ENCODE results near the gene PRKAG2.
"Not testable (repeated sequence)": the region's sequence is repeated elsewhere in the genome, so short reads cannot be mapped to it uniquely, and the experiment has no call there.

The PRKAG2 gene

GRCh38 chr7:151876899-151877777 lies at the start of gene PRKAG2:
TSS of gene PRKAG2 (minus strand) at chr7:151877115. CDS start at chr7:151876620, 495 bp downstream.
- DNase-seq (ENCODE audit: low read depth, low spot score): peak; percentile 52

GRCh38 chr7:151926336-151926712 lies 49.4 kb upstream of the PRKAG2 start:
- no peak for DNase-seq (ENCODE audit: low read depth, low spot score)

- DNase-seq (ENCODE audit: low read depth, low spot score): no peak
These were observed 48.8 kb upstream of the PRKAG2 start for GRCh38 chr7:151925446-151926335.

- no peak for DNase-seq (ENCODE audit: low read depth, low spot score)
These were observed 47.6 kb upstream of the PRKAG2 start for GRCh38 chr7:151924508-151924907.

GRCh38 chr7:151924001-151924400 lies 47.1 kb upstream of the PRKAG2 start:
- DNase-seq (ENCODE audit: low read depth, low spot score): no peak

- DNase-seq (ENCODE audit: low read depth, low spot score): no peak
These were observed 46.4 kb upstream of the PRKAG2 start for GRCh38 chr7:151923097-151923876.

GRCh38 chr7:151921451-151921850 lies 44.5 kb upstream of the PRKAG2 start:
- no peak for DNase-seq (ENCODE audit: low read depth, low spot score)

GRCh38 chr7:151920488-151920887 lies 43.6 kb upstream of the PRKAG2 start:
- DNase-seq (ENCODE audit: low read depth, low spot score): no peak

- no peak for DNase-seq (ENCODE audit: low read depth, low spot score)
These were observed 42.7 kb upstream of the PRKAG2 start for GRCh38 chr7:151919595-151919994.

- DNase-seq (ENCODE audit: low read depth, low spot score): no peak
These were observed 41.6 kb upstream of the PRKAG2 start for GRCh38 chr7:151918510-151918843.

GRCh38 chr7:151917791-151918509 lies 41.0 kb upstream of the PRKAG2 start:
- no peak for DNase-seq (ENCODE audit: low read depth, low spot score)

- DNase-seq (ENCODE audit: low read depth, low spot score): no peak
These were observed 37.1 kb upstream of the PRKAG2 start for GRCh38 chr7:151914051-151914450.

GRCh38 chr7:151910655-151911054 lies 33.7 kb upstream of the PRKAG2 start:
- DNase-seq (ENCODE audit: low read depth, low spot score): not testable (repeated sequence)

GRCh38 chr7:151907115-151907514 lies 30.2 kb upstream of the PRKAG2 start:
- not testable (repeated sequence) for DNase-seq (ENCODE audit: low read depth, low spot score)

- no peak for DNase-seq (ENCODE audit: low read depth, low spot score)
These were observed 28.9 kb upstream of the PRKAG2 start for GRCh38 chr7:151905766-151906165.

- no peak for DNase-seq (ENCODE audit: low read depth, low spot score)
These were observed 28.4 kb upstream of the PRKAG2 start for GRCh38 chr7:151905353-151905752.

GRCh38 chr7:151904270-151904669 lies 27.4 kb upstream of the PRKAG2 start:
- no peak for DNase-seq (ENCODE audit: low read depth, low spot score)

- no peak for DNase-seq (ENCODE audit: low read depth, low spot score)
These were observed 26.5 kb upstream of the PRKAG2 start for GRCh38 chr7:151903249-151904032.

- DNase-seq (ENCODE audit: low read depth, low spot score): no peak
These were observed 25.4 kb upstream of the PRKAG2 start for GRCh38 chr7:151902311-151902710.

GRCh38 chr7:151901828-151902227 lies 24.9 kb upstream of the PRKAG2 start:
- no peak for DNase-seq (ENCODE audit: low read depth, low spot score)
